Caco-2 (cell line): ENCODE results near the gene MED20. TPM values are rescaled to one million over a fixed set of nuclear protein-coding genes. Genes with fewer than 3 reads are reported as not detected.

Source experiments
- BruUV-seq: library from RNA; stranded (reverse); fragments of 400-500 nt; replicated peaks from 2 replicates; lab custom pipeline; 2021; lab: Mats Ljungman, UMichigan
- CTCF ChIA-PET: fragments of 300-600 bp; sonication (Branson Sonifier 250); formaldehyde crosslinking; loops from one replicate; lab custom pipeline; 2022; ENCODE audit warnings: antibody characterized with exemption; lab: Charles Lee
- POLR2A ChIA-PET: fragments of 300-600 bp; sonication (Branson Sonifier 250); formaldehyde crosslinking; loops from one replicate; lab custom pipeline; 2022; ENCODE audit warnings: antibody characterized with exemption; lab: Charles Lee
- DNase-seq, 2 experiments: peaks; one replicate each; pipeline versions ENCODE4 v3.0.0 to v3.0.0-alpha.2; 2020 to 2022
- H3K27me3 ChIP-seq: replicated peaks from 2 replicates; pipeline ENCODE4 v1.6.0; 2011; ENCODE audit warnings: low read length; ENCODE audit not compliant: control insufficient read depth, insufficient read depth
- H3K36me3 ChIP-seq: 2 replicates; pipeline ENCODE4 v1.5.1; 2011; ENCODE audit warnings: low read length; ENCODE audit not compliant: control insufficient read depth, insufficient read depth
- H3K4me1 ChIP-seq: fragments of 250-450 bp; sonication (Bioruptor Pico); 2 replicates; pipeline ENCODE4 v1.5.1; 2020; ENCODE audit warnings: mild to moderate bottlenecking
- H3K4me3 ChIP-seq: 2 replicates; pipeline ENCODE4 v1.5.1; 2011; ENCODE audit warnings: low read depth, mild to moderate bottlenecking, control low read depth, low read length
- H3K9me3 ChIP-seq: fragments of 250-450 bp; sonication (Bioruptor Pico); 2 replicates; pipeline ENCODE4 v1.5.1; 2020; ENCODE audit warnings: mild to moderate bottlenecking, moderate library complexity
- H3K27ac Mint-ChIP-seq: one replicate; pipeline ENCODE4 v1.8.0; 2022; ENCODE audit warnings: mixed read lengths; ENCODE audit not compliant: unreplicated experiment
- H3K27me3 Mint-ChIP-seq: one replicate; pipeline ENCODE4 v1.8.0; 2022; ENCODE audit warnings: mixed read lengths; ENCODE audit not compliant: insufficient read depth, unreplicated experiment
- H3K36me3 Mint-ChIP-seq: one replicate; pipeline ENCODE4 v1.8.0; 2022; ENCODE audit warnings: mild to moderate bottlenecking, mixed read lengths; ENCODE audit not compliant: insufficient read depth, unreplicated experiment
- H3K4me1 Mint-ChIP-seq: one replicate; pipeline ENCODE4 v1.8.0; 2022; ENCODE audit warnings: low read depth, mixed read lengths; ENCODE audit not compliant: unreplicated experiment
- H3K4me3 Mint-ChIP-seq: one replicate; pipeline ENCODE4 v1.8.0; 2022; ENCODE audit warnings: mild to moderate bottlenecking, moderate library complexity, mixed read lengths; ENCODE audit not compliant: unreplicated experiment
- H3K9me3 Mint-ChIP-seq: one replicate; pipeline ENCODE4 v1.8.0; 2022; ENCODE audit warnings: mixed read lengths; ENCODE audit not compliant: unreplicated experiment
- CTCF ChIP-seq, 2 experiments: fragments of 200-600 bp in 1 of 2; IDR thresholded peaks; 1 replicate in 1 of 2; 2 replicates in 1 of 2; pipeline versions ENCODE4 v1.5.1 to v1.8.0; 2011 to 2022; ENCODE audit warnings: antibody characterized with exemption in 1 of 2, control low read depth in 1 of 2, inconsistent platforms in 1 of 2, low read depth in 1 of 2, low read length in 1 of 2, mild to moderate bottlenecking in 1 of 2, moderate library complexity in 1 of 2; ENCODE audit not compliant: insufficient read depth in 1 of 2, severe bottlenecking in 1 of 2, unreplicated experiment in 1 of 2
- intact Hi-C: fragments of 100-400 bp; cut with micrococcal nuclease; formaldehyde crosslinking; loops from one replicate; pipeline ENCODE4 v1.10.0; 2022; ENCODE audit not compliant: unreplicated experiment
- total RNA-seq: library from RNA; stranded (reverse); gene quantifications from 2 replicates; pipeline ENCODE4 v1.2.3, GENCODE V29; 2022

MED20 gene
- total RNA-seq, 1 experiment from 2014 or later, result 43.7 TPM

GRCh38 chr6:41957117-41957516 is 36.2 kb upstream of the MED20 start:
- Mint-ChIP-seq H3K36me3 (peaks cover 6% of the 10 kb centered on the region), H3K4me3 (no peak overlapping the region), H3K27ac (no peak overlapping the region), H3K27me3 (no peaks in the 10 kb centered on the region), H3K9me3 (no peaks in the 10 kb centered on the region), H3K4me1 (peaks cover 6% of the 10 kb centered on the region)
- DNase-seq, result no peak
- intact Hi-C loops, result no loop called here
- no peaks in the 10 kb centered on the region for H3K9me3 ChIP-seq
- ChIA-PET CTCF (no interaction called here), POLR2A (no interaction called here)
- TF ChIP-seq CTCF (IDR thresholded peaks at IDR 0.05; ENCODE audit: insufficient read depth in 1 of 2, low read depth in 1 of 2, low read length in 1 of 2, severe bottlenecking in 1 of 2, unreplicated experiment in 1 of 2), result no peak
- no peaks in the 10 kb centered on the region for H3K4me1 ChIP-seq
- H3K36me3 ChIP-seq, result no peaks in the 10 kb centered on the region
- no TSS peak for BruUV-seq
- H3K27me3 ChIP-seq, result no peaks in the 10 kb centered on the region
- no peak overlapping the region for H3K4me3 ChIP-seq

- DNase-seq, result no peak
- CTCF ChIA-PET, result interaction anchor here (0.7 kb wide), 1 partner anchor 20 kb away, joined by 3 read pairs; no protein-coding TSS in a partner anchor
Observed at GRCh38 chr6:41955412-41955811, 34.5 kb upstream of the MED20 start.

GRCh38 chr6:41954668-41955067 is 33.7 kb upstream of the MED20 start:
- Mint-ChIP-seq H3K9me3 (no peaks in the 10 kb centered on the region), H3K27me3 (no peaks in the 10 kb centered on the region), H3K4me1 (no peaks in the 10 kb centered on the region), H3K27ac (no peak overlapping the region), H3K36me3 (no peaks in the 10 kb centered on the region), H3K4me3 (no peak overlapping the region)
- H3K27me3 ChIP-seq, result no peaks in the 10 kb centered on the region
- no peak for DNase-seq
- no peak overlapping the region for H3K4me3 ChIP-seq
- intact Hi-C loops, result no loop called here
- POLR2A ChIA-PET, result no interaction called here
- CTCF ChIA-PET, result no interaction called here
- BruUV-seq, result no TSS peak
- no peak for TF ChIP-seq CTCF (IDR thresholded peaks at IDR 0.05; ENCODE audit: insufficient read depth in 1 of 2, low read depth in 1 of 2, low read length in 1 of 2, severe bottlenecking in 1 of 2, unreplicated experiment in 1 of 2)
- H3K36me3 ChIP-seq, result no peaks in the 10 kb centered on the region
- H3K9me3 ChIP-seq, result no peaks in the 10 kb centered on the region
- H3K4me1 ChIP-seq, result no peaks in the 10 kb centered on the region

More at GRCh38 chr6:41955412-41955811, 34.5 kb upstream of the MED20 start:
- Histone ChIP-seq H3K9me3 (no peaks in the 10 kb centered on the region), H3K27me3 (no peaks in the 10 kb centered on the region), H3K4me3 (no peak overlapping the region), H3K4me1 (no peaks in the 10 kb centered on the region), H3K36me3 (no peaks in the 10 kb centered on the region)
- TF ChIP-seq CTCF (IDR thresholded peaks at IDR 0.05; ENCODE audit: insufficient read depth in 1 of 2, low read depth in 1 of 2, low read length in 1 of 2, severe bottlenecking in 1 of 2, unreplicated experiment in 1 of 2), result no peak
- Mint-ChIP-seq H3K27me3 (no peaks in the 10 kb centered on the region), H3K4me3 (no peak overlapping the region), H3K4me1 (no peaks in the 10 kb centered on the region), H3K9me3 (no peaks in the 10 kb centered on the region), H3K27ac (no peak overlapping the region), H3K36me3 (no peaks in the 10 kb centered on the region)
- intact Hi-C loops, result no loop called here
- POLR2A ChIA-PET, result no interaction called here
- no TSS peak for BruUV-seq
